Measurements from ENCODE around the gene TMEM252.

The TMEM252 gene

GRCh38 chr9:68540712-68541535 is at the start of gene TMEM252:
Gene TMEM252, minus strand, starts transcription at chr9:68540883. Its CDS starts 69 bp downstream, at chr9:68540814.
- DNase-seq, result no peak

DNA sequence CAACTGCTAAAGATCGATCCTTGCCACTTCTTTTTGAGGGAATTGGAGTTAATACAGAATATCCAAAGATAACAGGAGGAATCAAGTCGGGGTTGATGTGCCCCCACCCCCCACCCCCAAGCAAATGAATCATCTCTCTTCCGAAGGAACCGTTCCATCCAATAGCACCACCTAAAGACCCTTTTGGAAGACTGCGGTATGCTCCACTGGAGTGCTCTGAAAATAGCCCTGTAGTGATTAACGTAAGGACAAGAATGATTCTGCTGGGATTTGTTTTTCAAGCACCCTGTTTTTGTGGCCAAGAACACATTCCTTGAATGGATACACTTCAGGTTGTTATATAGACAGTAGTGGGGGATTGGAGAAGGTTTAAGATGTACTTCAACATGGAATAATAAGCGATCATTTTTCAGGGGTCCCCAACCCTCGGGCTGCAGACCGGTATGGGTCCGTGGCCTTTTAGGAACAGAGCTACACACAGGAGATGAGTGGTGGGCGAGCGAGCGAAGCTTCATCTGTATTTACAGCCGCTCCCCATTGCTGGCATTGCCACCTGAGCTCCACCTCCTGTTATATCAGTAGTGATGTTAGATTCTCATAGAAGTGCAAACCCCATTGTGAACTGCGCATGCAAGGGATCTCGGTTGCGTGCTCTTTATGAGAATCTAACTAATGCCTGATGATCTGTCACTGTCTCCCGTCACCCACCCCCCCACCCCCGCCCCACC is 44.5 kb upstream of the TMEM252 start:
- DNase-seq, result no peak

- DNase-seq, result peak; percentile 87
Measured at GRCh38 chr9:68584189-68585033, 43.7 kb upstream of the TMEM252 start.

GRCh38 chr9:68581696-68582095 is 41.0 kb upstream of the TMEM252 start:
- DNase-seq, result no peak

DNA sequence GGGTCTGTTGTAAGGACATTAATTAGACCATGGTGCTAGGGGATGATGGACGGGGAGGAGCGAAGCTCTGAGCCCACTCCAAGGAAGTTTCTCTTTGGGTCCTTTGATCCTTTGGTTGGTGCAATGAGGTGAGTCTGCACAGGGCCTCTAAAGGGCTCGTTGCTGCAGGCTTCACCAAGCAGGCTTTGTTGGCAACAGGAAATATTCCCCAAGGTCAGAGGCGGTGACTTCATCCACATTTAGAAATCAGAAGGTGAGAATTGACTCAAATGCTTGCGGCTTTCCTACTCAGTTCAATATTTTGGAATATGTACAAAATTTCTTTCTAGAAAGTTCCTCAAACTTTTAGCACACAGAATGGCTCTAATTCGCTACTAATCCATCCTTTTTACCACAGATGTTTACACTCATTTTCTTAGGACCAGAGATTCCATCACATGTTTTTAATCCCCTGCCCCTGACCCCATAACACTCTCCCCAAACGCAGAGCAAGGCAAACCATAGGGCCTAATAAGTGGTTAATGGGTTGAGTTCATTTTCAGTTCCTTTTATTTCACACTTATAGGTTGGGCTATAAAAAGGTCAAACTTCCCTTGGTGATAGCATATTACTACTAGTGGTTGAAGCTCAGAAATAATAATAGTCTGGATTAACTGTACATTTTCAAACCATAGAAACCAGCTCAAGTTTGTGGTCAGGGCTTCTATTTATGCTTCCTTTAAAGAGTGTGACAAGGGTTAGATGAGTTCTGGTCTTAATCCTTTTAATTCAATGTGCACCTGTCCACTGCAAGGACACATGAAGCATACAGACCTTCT is 37.3 kb upstream of the TMEM252 start:
- no peak for DNase-seq

- DNase-seq, result no peak
Measured at GRCh38 chr9:68575817-68576216, 35.1 kb upstream of the TMEM252 start.

- DNase-seq, result no peak
Measured at GRCh38 chr9:68574150-68574549, 33.5 kb upstream of the TMEM252 start.

DNA sequence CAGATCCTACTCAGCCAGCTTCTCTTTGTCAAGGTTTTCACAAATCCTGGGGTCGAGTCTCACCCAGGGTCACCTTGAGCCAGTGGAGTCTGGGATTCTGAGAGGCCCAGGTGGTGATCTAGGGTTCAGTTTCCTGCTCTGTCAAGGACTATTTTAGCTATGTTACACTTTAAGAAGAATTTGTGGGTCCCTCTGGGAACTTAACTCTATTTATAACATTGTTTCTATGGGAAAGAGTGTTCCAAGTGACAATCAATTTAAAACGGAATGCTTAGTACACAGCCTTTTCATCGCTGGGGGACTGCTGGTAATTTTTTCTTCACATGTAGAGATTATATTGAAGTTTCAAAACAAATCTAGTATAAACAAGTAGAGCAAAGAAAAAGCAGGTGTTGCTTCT is 26.9 kb upstream of the TMEM252 start:
- no peak for DNase-seq

- no peak for DNase-seq
Measured at GRCh38 chr9:68562461-68562860, 21.8 kb upstream of the TMEM252 start.

- DNase-seq, result peak; percentile 75
Measured at GRCh38 chr9:68560071-68560844, 19.6 kb upstream of the TMEM252 start.

- DNase-seq, result no peak
Measured at GRCh38 chr9:68558545-68558944, 17.9 kb upstream of the TMEM252 start.

DNA sequence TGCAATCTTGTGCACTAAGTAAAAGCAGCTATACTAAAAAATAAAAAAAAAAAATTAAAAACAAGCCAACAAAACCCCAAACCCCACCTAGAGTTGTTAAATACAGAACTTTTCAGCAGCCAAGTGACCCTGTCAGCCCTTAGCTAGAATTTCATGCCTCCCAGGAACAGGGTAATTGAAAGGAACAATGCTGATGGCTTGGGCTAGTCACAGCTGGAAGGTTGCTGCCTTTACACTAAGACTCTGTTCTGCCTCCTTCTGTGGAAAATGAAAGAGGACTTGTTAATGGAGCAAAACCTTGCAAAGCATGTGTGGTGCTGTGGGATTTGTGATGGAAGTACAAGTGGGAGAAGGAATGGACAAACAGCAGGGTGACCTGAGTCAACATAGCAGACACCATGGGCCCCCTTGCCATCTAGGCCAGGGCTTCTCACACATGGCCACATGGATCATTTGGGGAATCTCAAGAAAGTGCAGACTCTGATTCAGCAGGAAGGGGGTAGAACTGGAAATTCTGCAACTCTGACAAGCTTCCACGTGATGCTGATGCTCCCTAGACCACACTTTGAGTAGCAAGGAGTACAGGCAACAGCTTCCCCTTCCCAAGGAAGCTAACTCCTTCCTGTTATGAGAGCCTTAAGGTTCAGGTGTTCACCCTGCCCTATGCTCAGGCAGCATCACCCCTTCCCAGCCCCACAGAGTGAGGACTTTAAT is 14.9 kb upstream of the TMEM252 start:
- DNase-seq, result no peak

DNA sequence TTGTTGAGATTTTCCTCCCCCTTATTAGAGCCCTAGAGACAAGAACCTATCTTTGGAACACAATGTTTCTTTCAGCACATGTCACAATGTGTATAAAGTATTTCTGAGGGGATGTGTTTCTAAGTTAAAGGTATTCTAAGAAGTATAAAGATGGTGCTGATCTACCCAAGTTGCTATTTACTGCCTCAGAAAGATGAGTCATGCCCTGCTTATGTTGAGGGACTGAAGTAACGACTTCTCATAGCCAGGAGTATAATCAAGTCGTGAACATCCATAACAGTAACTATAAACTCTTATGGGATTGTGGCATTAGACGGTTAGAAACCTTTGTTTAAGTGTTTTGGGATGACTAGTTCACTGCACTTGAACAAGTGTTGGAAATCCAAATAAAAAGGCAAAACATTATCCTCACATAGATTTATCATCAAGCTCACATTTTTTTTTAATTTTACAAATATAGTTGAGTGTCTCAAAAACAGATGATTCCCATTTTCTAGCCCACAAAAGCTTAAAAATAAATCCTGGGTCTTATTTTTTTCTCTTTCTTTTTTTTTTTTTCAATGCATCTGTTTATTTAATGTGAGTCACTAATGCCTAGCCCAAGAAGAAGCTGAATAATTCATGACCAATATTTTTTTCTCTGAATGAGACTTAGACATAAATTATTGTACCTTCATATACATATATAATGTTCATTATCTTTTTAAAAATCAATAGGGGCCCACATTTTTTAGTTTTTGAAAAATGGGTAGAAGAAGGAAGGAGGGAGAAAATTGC is 12.2 kb upstream of the TMEM252 start:
- DNase-seq, result no peak

GRCh38 chr9:68551191-68551590 is 10.5 kb upstream of the TMEM252 start:
- no peak for DNase-seq

DNA sequence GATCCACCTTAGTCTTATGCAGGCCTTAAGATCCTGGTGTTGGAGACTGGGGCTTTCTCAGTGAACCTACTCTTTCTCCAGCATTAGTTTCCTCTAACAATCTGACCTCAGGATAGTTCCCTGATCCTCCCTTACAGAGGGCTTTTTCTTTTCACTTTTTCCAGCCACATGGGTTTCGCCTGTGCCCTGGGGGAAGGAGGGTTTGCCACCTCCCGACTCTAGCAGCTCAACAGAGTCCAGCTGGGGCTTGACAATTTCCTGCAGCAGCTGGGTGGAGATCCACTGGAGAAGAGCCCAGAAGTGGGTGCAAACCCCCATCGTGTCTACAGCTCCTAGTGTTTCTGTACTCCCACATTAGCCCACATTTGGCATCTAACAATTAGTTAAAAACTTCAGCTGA is 7.6 kb upstream of the TMEM252 start:
- DNase-seq, result no peak

GRCh38 chr9:68547417-68547816 is 6.7 kb upstream of the TMEM252 start:
- no peak for DNase-seq

DNA sequence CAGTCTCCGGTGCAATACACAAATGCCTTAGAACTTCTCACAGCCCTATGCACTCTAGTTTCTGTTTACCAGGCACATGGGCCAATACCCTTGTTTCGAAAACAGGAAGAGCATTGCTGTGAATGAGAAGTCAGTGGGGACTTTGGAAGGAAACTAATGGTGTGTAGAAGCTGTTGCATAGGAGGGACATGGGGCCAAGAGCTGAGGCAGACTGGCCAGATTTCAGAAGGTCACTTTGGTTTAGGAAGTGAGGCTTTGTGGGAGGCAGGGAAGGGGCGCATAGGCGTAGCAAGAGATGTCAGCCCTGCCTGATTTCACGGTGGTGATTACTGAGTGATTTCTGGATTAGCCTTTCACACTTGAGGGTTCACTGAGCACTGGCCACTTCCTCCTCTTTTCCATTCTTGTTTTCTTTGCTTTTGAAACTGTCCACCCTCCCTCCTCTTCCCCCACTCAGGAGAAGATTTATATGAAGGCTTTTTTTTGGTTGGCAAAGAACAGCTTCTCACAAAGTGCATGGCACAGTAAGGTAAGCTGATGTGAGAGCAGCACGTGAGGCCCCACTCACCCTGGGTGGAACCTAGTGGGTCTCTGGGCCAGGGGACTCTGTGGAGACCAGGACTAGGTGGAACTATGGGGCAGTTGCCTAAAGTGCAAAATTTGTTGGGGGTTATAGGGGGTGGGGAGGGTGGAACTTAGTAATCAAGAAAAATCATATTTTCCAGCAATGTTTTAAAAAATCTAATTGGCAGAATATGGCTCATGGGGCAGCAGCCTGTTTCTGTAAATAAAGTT is 6.1 kb upstream of the TMEM252 start:
- DNase-seq, result no peak

GRCh38 chr9:68545033-68545705 is 4.5 kb upstream of the TMEM252 start:
- no peak for DNase-seq

GRCh38 chr9:68541568-68541967 is 885 bp upstream of the TMEM252 start:
- no peak for DNase-seq
